ENCODE data around the gene IL34.

- TF ChIP-seq CTCF (conservative IDR thresholded peaks at IDR 0.05; ENCODE audit: low read depth in 2 of 2) (no peak), POLR2AphosphoS5 (IDR thresholded peaks at IDR 0.05; ENCODE audit: low read depth) (no peak), ZNF114 (CRISPR knock-in tag; IDR thresholded peaks at IDR 0.05) (no peak), EZH2phosphoT487 (IDR thresholded peaks at IDR 0.05; ENCODE audit: unreplicated experiment) (no peak), CREB1 (CRISPR knock-in tag; IDR thresholded peaks at IDR 0.05; ENCODE audit: low read depth) (no peak), JUNB (IDR thresholded peaks at IDR 0.05; ENCODE audit: unreplicated experiment) (no peak), REST (IDR thresholded peaks at IDR 0.05; ENCODE audit: unreplicated experiment) (no peak)
These were observed 19.7 kb downstream of the IL34 start for GRCh38 chr16:70665806-70666735.

Data from GM23338 (cell line).